Heart left ventricle (tissue), 13 donors: Measurements from ENCODE around the gene TAS2R46.

ENCODE experiments used
- CTCF ChIP-seq, 12 donors: fragments of 200-600 bp; sonication (generic) in 4 of 12; IDR thresholded peaks; one replicate each; pipeline versions ENCODE4 v1.5.0 to v1.8.0; 2018 to 2022; ENCODE audit warnings: antibody characterized with exemption in 12 of 12, mild to moderate bottlenecking in 5 of 12
- POLR2A ChIP-seq, 2 donors: fragments of 450-650 bp; IDR thresholded peaks; one replicate each; pipeline ENCODE4 v1.6.1; 2017; ENCODE audit warnings: antibody characterized with exemption in 2 of 2, mild to moderate bottlenecking in 2 of 2, moderate library complexity in 2 of 2
- donor health status: ischemic (EF 13 %, LVEDD 7.1; RV severe dilation, severe dysfunction).
- donor health status: DM: no; HTN: yes; CAD: no.
- donor health status: DM: no; HTN: no; CAD: no.
- donor health status: ischemic (EF 25% LVEDD 6.9; RV normal size, moderate dysfunction).
- donor health status: ischemic (EF 25% LVEDD 5.7; RV mildly dilated, moderate dysfunction).
- donor health status: ischemic (EF 35%, LVEDD 5.7; RV mildly dilated, moderate dysfunction).
- donor health status: nonischemic (EF 11% LVEDD 7.7; RV severe dilation, severe dysfunction).
- donor health status: DM: yes; HTN: yes; CAD: no.
- donor health status: PGD.
- donor health status: ischemic (EF 29% LVEDD 5.4; RV normal size, mild dysfunction).
- donor health status: nonischemic (EF 23%, LVEDD 6.1; RV moderate dilation, normal function).

DNA sequence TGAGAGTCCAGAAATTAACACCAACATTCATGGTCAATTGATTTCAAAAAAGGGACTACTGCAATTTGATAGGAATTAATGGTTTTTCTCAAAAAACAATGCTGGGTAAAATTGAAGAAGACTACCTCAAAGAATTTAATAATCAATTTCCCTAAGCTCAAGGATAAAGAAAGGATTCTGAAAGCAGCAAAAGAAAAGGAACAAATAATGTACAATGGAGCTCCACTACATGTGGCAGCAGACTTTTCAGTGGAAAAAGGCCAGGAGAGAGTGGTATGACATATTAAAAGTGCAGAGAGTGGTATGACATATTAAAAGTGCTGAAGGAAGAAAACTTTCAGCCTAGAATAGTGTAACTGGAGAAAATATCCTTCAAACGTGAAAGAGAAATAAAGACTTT, 45.6 kb upstream of the TAS2R46 start:
- TF ChIP-seq CTCF (IDR thresholded peaks at IDR 0.05): no peak
- no peak for TF ChIP-seq POLR2A (IDR thresholded peaks at IDR 0.05)
